ENCODE measurements around the gene ZFHX3. TPM values are rescaled to one million over a fixed set of nuclear protein-coding genes. Genes with fewer than 3 reads are reported as not detected.
A peak's percentile ranks its signal among the peaks of the same experiment; 100 is the strongest.

ZFHX3 gene
- total and polyA plus RNA-seq, 8 donors: 2.5 to 17.6 (median 9.9) TPM

DNA sequence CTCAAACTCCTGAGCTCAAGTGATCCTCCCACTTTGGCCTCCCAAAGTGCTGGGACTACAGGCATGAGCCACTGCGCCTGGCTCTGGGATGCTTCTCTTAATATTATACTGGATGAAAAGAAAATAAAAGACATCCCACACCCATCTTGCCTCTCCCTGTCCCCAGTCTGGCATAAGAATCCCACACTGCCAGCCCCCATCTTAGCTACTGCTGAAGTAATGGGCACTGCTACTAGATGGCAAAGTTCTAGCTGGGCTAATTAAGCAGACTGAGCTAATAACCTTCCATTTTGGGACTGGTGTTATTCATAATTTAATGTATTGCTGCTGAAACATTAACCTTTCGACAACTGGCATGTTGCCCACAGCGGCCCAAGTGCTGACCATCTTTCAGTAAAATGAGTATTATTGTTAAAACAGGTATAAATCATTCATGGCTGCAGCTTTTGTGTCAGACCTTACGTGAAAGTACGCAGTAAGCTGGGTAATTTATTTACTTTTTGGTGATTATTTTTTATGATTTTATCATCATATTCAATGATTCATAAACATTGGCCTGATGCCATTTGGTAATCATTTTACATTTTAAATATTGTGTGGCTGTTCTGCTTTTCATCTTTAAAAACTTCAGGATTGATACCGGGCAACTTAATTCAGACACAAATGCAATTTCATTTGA lies 47.4 kb upstream of the ZFHX3 start:
- Histone ChIP-seq H3K4me1 (peaks cover 0 to 3% (median 0%) of the 10 kb centered on the region in 3 donors), H3K27ac (no peak overlapping the region), H3K36me3 (no peaks in the 10 kb centered on the region), H3K27me3 (no peaks in the 10 kb centered on the region), H3K4me3 (no peak overlapping the region), H3K9me3 (no peaks in the 10 kb centered on the region)
- WGBS, 2 donors: 40 to 42% methylated on average over 6 of the region's 6 CpGs
- no peak for ATAC-seq
- TF ChIP-seq, protein P1, sequence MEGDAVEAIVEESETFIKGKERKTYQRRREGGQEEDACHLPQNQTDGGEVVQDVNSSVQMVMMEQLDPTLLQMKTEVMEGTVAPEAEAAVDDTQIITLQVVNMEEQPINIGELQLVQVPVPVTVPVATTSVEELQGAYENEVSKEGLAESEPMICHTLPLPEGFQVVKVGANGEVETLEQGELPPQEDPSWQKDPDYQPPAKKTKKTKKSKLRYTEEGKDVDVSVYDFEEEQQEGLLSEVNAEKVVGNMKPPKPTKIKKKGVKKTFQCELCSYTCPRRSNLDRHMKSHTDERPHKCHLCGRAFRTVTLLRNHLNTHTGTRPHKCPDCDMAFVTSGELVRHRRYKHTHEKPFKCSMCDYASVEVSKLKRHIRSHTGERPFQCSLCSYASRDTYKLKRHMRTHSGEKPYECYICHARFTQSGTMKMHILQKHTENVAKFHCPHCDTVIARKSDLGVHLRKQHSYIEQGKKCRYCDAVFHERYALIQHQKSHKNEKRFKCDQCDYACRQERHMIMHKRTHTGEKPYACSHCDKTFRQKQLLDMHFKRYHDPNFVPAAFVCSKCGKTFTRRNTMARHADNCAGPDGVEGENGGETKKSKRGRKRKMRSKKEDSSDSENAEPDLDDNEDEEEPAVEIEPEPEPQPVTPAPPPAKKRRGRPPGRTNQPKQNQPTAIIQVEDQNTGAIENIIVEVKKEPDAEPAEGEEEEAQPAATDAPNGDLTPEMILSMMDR (IDR thresholded peaks at IDR 0.05): no peak
- DNase-seq: peak in 1 of 6 donors; percentile 12
- no peak for FAIRE-seq
- intact Hi-C loops (cut with DNase I): no loop called here

DNA sequence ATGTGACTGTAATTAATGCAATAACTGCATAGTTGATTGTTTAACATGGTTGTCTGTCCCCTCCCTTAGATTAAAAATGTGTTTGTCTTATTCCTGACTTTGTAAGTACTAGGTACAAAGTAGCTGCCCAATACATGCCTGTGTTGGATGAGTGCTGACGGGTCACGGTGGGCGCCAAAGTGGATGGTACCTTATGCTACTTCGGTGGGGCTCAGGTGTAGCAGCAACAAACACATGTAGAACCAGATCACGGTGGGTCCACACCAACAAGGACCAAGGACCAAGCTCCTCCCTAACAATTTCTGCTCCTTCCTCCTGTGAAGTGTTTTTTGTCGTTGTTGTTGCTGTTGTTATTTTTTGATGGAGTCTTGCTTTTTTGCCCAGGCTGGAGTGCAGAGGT lies 46.4 kb upstream of the ZFHX3 start:
- ATAC-seq (no peak), DNase-seq (no peak), FAIRE-seq (no peak)
- Histone ChIP-seq H3K36me3 (no peaks in the 10 kb centered on the region), H3K4me1 (peaks cover 0 to 3% (median 0%) of the 10 kb centered on the region in 3 donors), H3K27me3 (no peaks in the 10 kb centered on the region), H3K9me3 (no peaks in the 10 kb centered on the region), H3K27ac (no peak overlapping the region), H3K4me3 (no peak overlapping the region)
- TF ChIP-seq, protein P1 (IDR thresholded peaks at IDR 0.05): no peak
- intact Hi-C loops (cut with DNase I): no loop called here
- WGBS, 2 donors: 89 to 98% methylated on average over 6 of the region's 6 CpGs

DNA sequence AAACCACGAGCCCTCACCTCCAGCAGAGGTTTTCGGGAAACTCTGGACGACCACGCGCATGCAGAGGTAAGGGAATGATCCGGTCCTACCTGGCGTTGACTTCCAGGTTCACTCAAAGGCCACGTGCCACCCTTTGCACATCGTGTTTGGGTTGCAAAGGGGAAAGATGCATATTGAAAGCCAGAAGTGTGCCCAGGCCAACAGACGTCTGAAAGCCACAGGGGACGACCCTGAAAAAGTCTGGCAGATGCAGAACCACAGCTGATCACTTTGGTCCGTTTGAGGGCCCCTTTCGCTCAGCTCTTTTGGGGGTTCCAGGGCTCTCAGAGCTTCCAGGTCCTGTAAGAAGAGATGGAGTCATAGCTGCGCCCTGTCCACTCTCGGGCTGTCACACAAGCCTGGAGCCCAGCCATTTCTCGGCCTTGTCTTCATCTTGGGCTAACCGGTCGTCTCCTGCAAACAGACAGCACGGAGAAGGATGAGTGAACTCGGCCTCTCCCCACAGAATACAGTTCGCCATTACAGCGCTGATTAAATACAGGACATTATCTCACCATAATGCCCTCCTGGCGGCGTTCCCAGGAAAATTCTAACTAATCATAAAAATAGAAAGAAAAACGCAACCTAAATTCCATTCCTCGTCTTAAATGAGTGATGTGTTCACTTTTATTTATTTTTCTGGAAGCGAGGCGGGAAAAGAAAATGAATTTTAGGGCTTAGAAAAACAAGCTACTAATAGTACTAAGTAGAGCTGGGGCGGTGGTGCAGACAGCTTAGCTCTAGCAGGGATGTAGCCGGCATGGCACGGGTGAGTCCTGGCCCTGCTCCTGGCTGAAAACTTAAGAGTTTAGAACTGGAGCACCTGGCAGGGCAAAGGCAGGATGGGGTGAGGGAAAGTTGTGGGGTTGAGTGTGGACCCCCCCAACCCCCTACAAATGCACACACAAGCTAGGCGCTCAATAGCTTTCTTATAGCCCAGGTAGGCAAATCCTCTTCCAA lies 45.5 kb upstream of the ZFHX3 start:
- ATAC-seq: no peak
- no peak for FAIRE-seq
- peaks cover 0 to 3% (median 0%) of the 10 kb centered on the region in 3 donors for H3K4me1 ChIP-seq
- no peak overlapping the region for H3K4me3 ChIP-seq
- H3K27me3 ChIP-seq: no peaks in the 10 kb centered on the region
- DNase-seq: no peak
- intact Hi-C loops (cut with DNase I): no loop called here
- 70 to 73% methylated on average over 32 of the region's 32 CpGs for WGBS, 2 donors
- TF ChIP-seq, protein P1 (IDR thresholded peaks at IDR 0.05): no peak
- no peaks in the 10 kb centered on the region for H3K36me3 ChIP-seq
- H3K27ac ChIP-seq: no peak overlapping the region
- no peaks in the 10 kb centered on the region for H3K9me3 ChIP-seq

DNA sequence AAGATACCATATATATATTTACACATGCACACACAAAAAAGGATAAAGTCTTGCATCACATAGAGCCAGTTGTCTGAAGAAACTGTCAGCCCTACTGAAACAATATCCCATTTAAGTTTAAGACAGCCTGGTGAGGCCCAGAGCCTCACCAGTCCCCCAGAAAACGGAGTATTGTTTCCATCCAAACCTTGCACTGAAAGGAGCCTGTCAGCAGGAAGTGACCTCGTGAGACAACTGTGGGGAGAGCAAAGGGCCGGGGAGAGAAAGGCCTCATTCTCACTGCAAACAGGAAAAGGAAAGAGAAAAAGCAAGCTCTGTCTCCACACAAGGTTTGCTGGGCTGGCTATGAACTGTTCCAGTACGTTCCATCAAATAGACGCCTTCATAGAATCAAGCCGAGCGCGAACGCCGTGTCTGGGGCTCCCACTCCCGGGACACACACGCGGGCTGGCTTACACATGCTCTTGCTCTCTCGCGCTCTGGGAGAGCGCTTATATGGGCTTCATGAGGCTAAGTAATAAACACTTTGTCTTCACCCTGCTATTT lies 44.4 kb upstream of the ZFHX3 start:
- intact Hi-C loops (cut with DNase I): no loop called here
- DNase-seq (no peak), ATAC-seq (no peak), FAIRE-seq (no peak)
- Histone ChIP-seq H3K4me3 (no peak overlapping the region), H3K27me3 (no peaks in the 10 kb centered on the region), H3K36me3 (no peaks in the 10 kb centered on the region), H3K27ac (no peak overlapping the region), H3K4me1 (peaks cover 0 to 3% (median 0%) of the 10 kb centered on the region in 3 donors), H3K9me3 (no peaks in the 10 kb centered on the region)
- TF ChIP-seq, protein P1 (IDR thresholded peaks at IDR 0.05): no peak
- WGBS, 2 donors: 90 to 91% methylated on average over 16 of the region's 16 CpGs
